B cell (primary cell): ENCODE results near the gene FEM1B.

Experiments
- EZH2 ChIP-seq: IDR thresholded peaks from 2 replicates; pipeline ENCODE4 v1.6.1; 2012; ENCODE audit warnings: borderline replicate concordance, low read depth, mild to moderate bottlenecking, moderate library complexity, low read length; ENCODE audit not compliant: insufficient read depth, poor library complexity, severe bottlenecking
- TF ChIP-seq, protein P1 (sequence below): fragments of 200-600 bp; IDR thresholded peaks from one replicate; pipeline ENCODE4 v1.8.0; 2022; ENCODE audit warnings: antibody characterized with exemption, mild to moderate bottlenecking

DNA sequence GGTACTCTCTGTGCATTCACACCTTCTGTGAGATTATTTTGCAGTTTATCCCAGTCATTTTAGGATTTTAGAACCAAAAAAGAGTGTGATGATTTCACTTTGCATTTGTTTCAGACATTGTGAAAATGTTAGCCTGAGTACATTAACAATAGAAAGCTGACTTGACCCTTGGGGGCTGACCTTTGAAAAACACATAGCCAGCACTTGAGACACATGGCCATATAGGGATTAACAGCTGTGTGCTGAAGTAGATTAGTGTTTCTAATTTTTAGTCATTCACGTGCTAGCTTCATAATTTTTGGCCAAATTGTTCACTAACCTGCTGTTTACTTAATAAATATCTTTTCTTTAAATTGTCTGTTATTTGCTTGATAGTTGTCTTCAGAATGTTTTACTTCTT, 3.5 kb downstream of the FEM1B start:
- TF ChIP-seq, protein P1, sequence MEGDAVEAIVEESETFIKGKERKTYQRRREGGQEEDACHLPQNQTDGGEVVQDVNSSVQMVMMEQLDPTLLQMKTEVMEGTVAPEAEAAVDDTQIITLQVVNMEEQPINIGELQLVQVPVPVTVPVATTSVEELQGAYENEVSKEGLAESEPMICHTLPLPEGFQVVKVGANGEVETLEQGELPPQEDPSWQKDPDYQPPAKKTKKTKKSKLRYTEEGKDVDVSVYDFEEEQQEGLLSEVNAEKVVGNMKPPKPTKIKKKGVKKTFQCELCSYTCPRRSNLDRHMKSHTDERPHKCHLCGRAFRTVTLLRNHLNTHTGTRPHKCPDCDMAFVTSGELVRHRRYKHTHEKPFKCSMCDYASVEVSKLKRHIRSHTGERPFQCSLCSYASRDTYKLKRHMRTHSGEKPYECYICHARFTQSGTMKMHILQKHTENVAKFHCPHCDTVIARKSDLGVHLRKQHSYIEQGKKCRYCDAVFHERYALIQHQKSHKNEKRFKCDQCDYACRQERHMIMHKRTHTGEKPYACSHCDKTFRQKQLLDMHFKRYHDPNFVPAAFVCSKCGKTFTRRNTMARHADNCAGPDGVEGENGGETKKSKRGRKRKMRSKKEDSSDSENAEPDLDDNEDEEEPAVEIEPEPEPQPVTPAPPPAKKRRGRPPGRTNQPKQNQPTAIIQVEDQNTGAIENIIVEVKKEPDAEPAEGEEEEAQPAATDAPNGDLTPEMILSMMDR = no peak
- no peak for TF ChIP-seq EZH2
